Embryonic facial prominence (tissue), 1 donor: ENCODE results near the gene PRLR.
"Not testable (repeated sequence)": the region's sequence is repeated elsewhere in the genome, so short reads cannot be mapped to it uniquely, and the experiment has no call there.

ENCODE experiments used
- DNase-seq: peaks from one replicate; pipeline ENCODE4 v3.0.0-alpha.2; 2016; ENCODE audit errors: extremely low spot score

PRLR gene

GRCh38 chr5:35127006-35127405 is 103.3 kb downstream of the PRLR start:
- no peak for DNase-seq

- DNase-seq = no peak
Observed at GRCh38 chr5:35125746-35126145, 104.5 kb downstream of the PRLR start.

- no peak for DNase-seq
Observed at GRCh38 chr5:35124932-35125331, 105.4 kb downstream of the PRLR start.

- DNase-seq = no peak
Observed at GRCh38 chr5:35122819-35123218, 107.5 kb downstream of the PRLR start.

GRCh38 chr5:35120715-35121114 is 109.6 kb downstream of the PRLR start:
- DNase-seq = no peak

- DNase-seq = no peak
Observed at GRCh38 chr5:35117967-35118366, 112.3 kb downstream of the PRLR start.

GRCh38 chr5:35115920-35116319 is 114.4 kb downstream of the PRLR start:
- DNase-seq = no peak

GRCh38 chr5:35114698-35115097 is 115.6 kb downstream of the PRLR start:
- no peak for DNase-seq

GRCh38 chr5:35112300-35112699 is 118.0 kb downstream of the PRLR start:
- no peak for DNase-seq

GRCh38 chr5:35104550-35104949 is 125.7 kb downstream of the PRLR start:
- DNase-seq = not testable (repeated sequence)

GRCh38 chr5:35103637-35104299 is 126.5 kb downstream of the PRLR start:
- no peak for DNase-seq

- DNase-seq = not testable (repeated sequence)
Observed at GRCh38 chr5:35101720-35102119, 128.6 kb downstream of the PRLR start.

- no peak for DNase-seq
Observed at GRCh38 chr5:35101016-35101415, 129.3 kb downstream of the PRLR start.

GRCh38 chr5:35098214-35098613 is 132.1 kb downstream of the PRLR start:
- no peak for DNase-seq

GRCh38 chr5:35096932-35097331 is 133.4 kb downstream of the PRLR start:
- no peak for DNase-seq

GRCh38 chr5:35096216-35096615 is 134.1 kb downstream of the PRLR start:
- no peak for DNase-seq

GRCh38 chr5:35095366-35095765 is 134.9 kb downstream of the PRLR start:
- DNase-seq = no peak

GRCh38 chr5:35094948-35095347 is 135.3 kb downstream of the PRLR start:
- DNase-seq = no peak

- DNase-seq = no peak
Observed at GRCh38 chr5:35092703-35093102, 137.6 kb downstream of the PRLR start.

GRCh38 chr5:35091704-35092103 is 138.6 kb downstream of the PRLR start:
- DNase-seq = no peak

GRCh38 chr5:35089334-35090314 is 140.7 kb downstream of the PRLR start:
- DNase-seq = no peak

- DNase-seq = no peak
Observed at GRCh38 chr5:35087991-35088390, 142.3 kb downstream of the PRLR start.

GRCh38 chr5:35083150-35083549 is 147.1 kb downstream of the PRLR start:
- DNase-seq = no peak
